ENCODE measurements around the gene ZFAND3. TPM values are rescaled to one million over a fixed set of nuclear protein-coding genes. Genes with fewer than 3 reads are reported as not detected.

Gene ZFAND3
- total and polyA plus RNA-seq, 10 of the 15 experiments (the other 5 are each of a cell fraction or from before 2014, with no cell fraction given), result 0.90 to 34.4 (median 16.3) TPM

DNA sequence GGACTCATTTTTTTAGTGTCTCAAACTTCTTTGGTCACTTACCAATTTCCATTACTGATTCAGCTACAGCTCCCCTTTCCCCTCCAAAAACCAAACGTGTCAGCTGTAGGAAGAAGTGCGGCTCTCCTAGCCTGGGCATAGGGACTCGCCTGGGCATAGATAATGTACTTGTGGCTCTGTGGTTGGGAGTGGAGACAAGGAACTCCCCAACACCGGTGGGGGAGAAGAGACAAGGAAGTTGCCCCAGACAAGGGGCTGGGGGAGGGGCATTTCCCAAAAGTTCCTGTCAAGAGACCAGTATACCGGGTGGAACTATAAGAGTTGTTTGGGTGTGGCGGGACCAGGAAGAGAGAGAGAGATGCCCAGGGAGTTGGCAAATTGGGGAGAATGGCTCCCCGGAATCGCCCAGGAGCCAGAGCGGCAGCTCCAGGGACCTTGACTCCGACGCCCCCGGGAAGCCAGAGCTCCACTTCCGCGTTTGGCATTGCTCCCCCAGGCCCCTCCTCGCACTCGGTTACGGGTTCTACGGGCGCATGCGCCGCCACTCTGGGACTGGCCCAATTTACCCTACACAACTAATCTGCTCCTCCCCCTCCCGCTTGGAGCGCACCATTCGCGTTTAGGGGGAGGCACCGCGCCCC, 871 bp upstream of the ZFAND3 start:
- peak overlapping the region; percentile 98 for H3K27ac ChIP-seq (ENCODE audit: control insufficient read depth, insufficient read depth)
- no peaks in the 10 kb centered on the region for H3K9me3 ChIP-seq (replicated peaks; ENCODE audit: control insufficient read depth, insufficient read depth, low read length)
- H3K79me2 ChIP-seq (ENCODE audit: control insufficient read depth, insufficient read depth, low read length), result peaks cover 46% of the 10 kb centered on the region
- H3K9ac ChIP-seq (ENCODE audit: control insufficient read depth, insufficient read depth, low read length), result peak overlapping the region; percentile 99
- BruUV-seq (replicated peaks), result no TSS peak
- DNase-seq (ENCODE audit: low read depth, low spot score) (no peak), FAIRE-seq (peak; percentile 98), ATAC-seq (peak; percentile 86)
- 2% methylated on average over 26 of the region's 27 CpGs for WGBS (ENCODE audit: insufficient coverage, insufficient replicate concordance, low lambda C conversion rate, missing lambda C conversion rate)
- peaks cover 7% of the 10 kb centered on the region for H3K4me1 ChIP-seq (ENCODE audit: control insufficient read depth, insufficient read depth, low read length)
- H3K36me3 ChIP-seq (ENCODE audit: control insufficient read depth in 2 of 2, insufficient read depth in 2 of 2, low read length in 1 of 2), result no peaks in the 10 kb centered on the region
- in situ Hi-C loops (cut with MboI) (no loop called here), intact Hi-C loops (cut with micrococcal nuclease; ENCODE audit: unreplicated experiment) (no loop called here)
- POLR2A ChIA-PET, result interaction anchor here (0.6 to 1.8 kb wide), 12 partner anchors 9 to 271 kb away, joined by 3 to 13 read pairs (median 4); no protein-coding TSS in a partner anchor
- CTCF ChIA-PET, result interaction anchor here (0.8 to 1.5 kb wide), 9 partner anchors 11 to 675 kb away, joined by 3 to 7 read pairs (median 3); no protein-coding TSS in a partner anchor
- peak overlapping the region; percentile 88 for H3K4me2 ChIP-seq (ENCODE audit: control insufficient read depth, insufficient read depth)
- no peaks in the 10 kb centered on the region for H4K20me1 ChIP-seq (ENCODE audit: control insufficient read depth, insufficient read depth)
- H3K27me3 ChIP-seq (replicated peaks in 1 of 2; ENCODE audit: control insufficient read depth in 2 of 2, insufficient read depth in 2 of 2, low read length in 1 of 2), result no peaks in the 10 kb centered on the region
- RAD21 ChIA-PET (ENCODE audit: unreplicated experiment), result interaction anchor here (0.6 to 4.0 kb wide), 11 partner anchors 9 to 173 kb away, joined by 3 to 20 read pairs (median 4); no protein-coding TSS in a partner anchor
- H2AFZ ChIP-seq (ENCODE audit: control insufficient read depth, low read depth, low read length), result peak overlapping the region; percentile 90
- peak overlapping the region; percentile 96 for H3K4me3 ChIP-seq
- SMC1A ChIA-PET (ENCODE audit: uncharacterized antibody, unreplicated experiment), result interaction anchor here (0.9 to 2.5 kb wide), 23 partner anchors 8 to 215 kb away, joined by 3 to 18 read pairs (median 4); no protein-coding TSS in a partner anchor
- TF ChIP-seq, protein P1, sequence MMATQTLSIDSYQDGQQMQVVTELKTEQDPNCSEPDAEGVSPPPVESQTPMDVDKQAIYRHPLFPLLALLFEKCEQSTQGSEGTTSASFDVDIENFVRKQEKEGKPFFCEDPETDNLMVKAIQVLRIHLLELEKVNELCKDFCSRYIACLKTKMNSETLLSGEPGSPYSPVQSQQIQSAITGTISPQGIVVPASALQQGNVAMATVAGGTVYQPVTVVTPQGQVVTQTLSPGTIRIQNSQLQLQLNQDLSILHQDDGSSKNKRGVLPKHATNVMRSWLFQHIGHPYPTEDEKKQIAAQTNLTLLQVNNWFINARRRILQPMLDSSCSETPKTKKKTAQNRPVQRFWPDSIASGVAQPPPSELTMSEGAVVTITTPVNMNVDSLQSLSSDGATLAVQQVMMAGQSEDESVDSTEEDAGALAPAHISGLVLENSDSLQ (IDR thresholded peaks at IDR 0.05), result no peak
- TF ChIP-seq WRNIP1 (IDR thresholded peaks at IDR 0.05; ENCODE audit: borderline replicate concordance, low read depth, low read length) (0 out of 2 replicates have a peak, but pooled peaks have one; percentile 23), NR2C1 (IDR thresholded peaks at IDR 0.05) (no peak), EP300 (IDR thresholded peaks at IDR 0.05; ENCODE audit: borderline replicate concordance in 1 of 2, control insufficient read depth in 1 of 2, low read depth in 2 of 2, low read length in 2 of 2) (peak in 1 of 2 experiments; percentile 62; a peak in 2 of 4 replicates), MYB (IDR thresholded peaks at IDR 0.05; ENCODE audit: borderline replicate concordance, low read depth, low read length) (no peak), SIN3A (IDR thresholded peaks at IDR 0.05; ENCODE audit: low read depth, low read length) (peak; percentile 62; the same call in 1 of the 2 replicates), TCF7 (IDR thresholded peaks at IDR 0.05; ENCODE audit: borderline replicate concordance) (no peak), MTA3 (IDR thresholded peaks at IDR 0.05; ENCODE audit: borderline replicate concordance, low read length) (peak; percentile 66; the same call in 1 of the 2 replicates), NFYB (IDR thresholded peaks at IDR 0.05; ENCODE audit: insufficient read depth, low read depth, low read length) (no peak), KAT2A (conservative IDR thresholded peaks at IDR 0.05; ENCODE audit: control insufficient read depth, low read depth, low read length) (no peak), LARP7 (IDR thresholded peaks at IDR 0.05) (no peak), MXI1 (IDR thresholded peaks at IDR 0.05; ENCODE audit: low read depth, low read length) (0 out of 2 replicates have a peak, but pooled peaks have one; percentile 66), CBFB (IDR thresholded peaks at IDR 0.05; ENCODE audit: low read depth) (peak; percentile 84), POLR2A (IDR thresholded peaks at IDR 0.05; ENCODE audit: low read depth, low read length) (peak; percentile 95), SPI1 (IDR thresholded peaks at IDR 0.05; ENCODE audit: borderline replicate concordance, insufficient read depth, low read depth, low read length) (peak; percentile 78)
- TF ChIP-seq, protein P2, sequence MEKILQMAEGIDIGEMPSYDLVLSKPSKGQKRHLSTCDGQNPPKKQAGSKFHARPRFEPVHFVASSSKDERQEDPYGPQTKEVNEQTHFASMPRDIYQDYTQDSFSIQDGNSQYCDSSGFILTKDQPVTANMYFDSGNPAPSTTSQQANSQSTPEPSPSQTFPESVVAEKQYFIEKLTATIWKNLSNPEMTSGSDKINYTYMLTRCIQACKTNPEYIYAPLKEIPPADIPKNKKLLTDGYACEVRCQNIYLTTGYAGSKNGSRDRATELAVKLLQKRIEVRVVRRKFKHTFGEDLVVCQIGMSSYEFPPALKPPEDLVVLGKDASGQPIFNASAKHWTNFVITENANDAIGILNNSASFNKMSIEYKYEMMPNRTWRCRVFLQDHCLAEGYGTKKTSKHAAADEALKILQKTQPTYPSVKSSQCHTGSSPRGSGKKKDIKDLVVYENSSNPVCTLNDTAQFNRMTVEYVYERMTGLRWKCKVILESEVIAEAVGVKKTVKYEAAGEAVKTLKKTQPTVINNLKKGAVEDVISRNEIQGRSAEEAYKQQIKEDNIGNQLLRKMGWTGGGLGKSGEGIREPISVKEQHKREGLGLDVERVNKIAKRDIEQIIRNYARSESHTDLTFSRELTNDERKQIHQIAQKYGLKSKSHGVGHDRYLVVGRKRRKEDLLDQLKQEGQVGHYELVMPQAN (conservative IDR thresholded peaks at IDR 0.05), result peak; percentile 64; the same call in 1 of the 2 replicates
- TF ChIP-seq, protein P3, sequence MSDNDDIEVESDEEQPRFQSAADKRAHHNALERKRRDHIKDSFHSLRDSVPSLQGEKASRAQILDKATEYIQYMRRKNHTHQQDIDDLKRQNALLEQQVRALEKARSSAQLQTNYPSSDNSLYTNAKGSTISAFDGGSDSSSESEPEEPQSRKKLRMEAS (IDR thresholded peaks at IDR 0.05; ENCODE audit: low read depth, low read length), result no peak
- TF ChIP-seq, protein P4, sequence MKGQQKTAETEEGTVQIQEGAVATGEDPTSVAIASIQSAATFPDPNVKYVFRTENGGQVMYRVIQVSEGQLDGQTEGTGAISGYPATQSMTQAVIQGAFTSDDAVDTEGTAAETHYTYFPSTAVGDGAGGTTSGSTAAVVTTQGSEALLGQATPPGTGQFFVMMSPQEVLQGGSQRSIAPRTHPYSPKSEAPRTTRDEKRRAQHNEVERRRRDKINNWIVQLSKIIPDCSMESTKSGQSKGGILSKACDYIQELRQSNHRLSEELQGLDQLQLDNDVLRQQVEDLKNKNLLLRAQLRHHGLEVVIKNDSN (IDR thresholded peaks at IDR 0.05; ENCODE audit: borderline replicate concordance, extremely low read length, insufficient read depth, low read depth, low read length), result no peak
